SK-N-DZ (cell line): ENCODE data around the gene SLC13A3.
A peak's percentile ranks its signal among the peaks of the same experiment; 100 is the strongest.

Experiments
- DNase-seq: peaks from one replicate; pipeline ENCODE4 v3.0.0-alpha.2; 2015; ENCODE audit warnings: low spot score

SLC13A3 gene

DNA sequence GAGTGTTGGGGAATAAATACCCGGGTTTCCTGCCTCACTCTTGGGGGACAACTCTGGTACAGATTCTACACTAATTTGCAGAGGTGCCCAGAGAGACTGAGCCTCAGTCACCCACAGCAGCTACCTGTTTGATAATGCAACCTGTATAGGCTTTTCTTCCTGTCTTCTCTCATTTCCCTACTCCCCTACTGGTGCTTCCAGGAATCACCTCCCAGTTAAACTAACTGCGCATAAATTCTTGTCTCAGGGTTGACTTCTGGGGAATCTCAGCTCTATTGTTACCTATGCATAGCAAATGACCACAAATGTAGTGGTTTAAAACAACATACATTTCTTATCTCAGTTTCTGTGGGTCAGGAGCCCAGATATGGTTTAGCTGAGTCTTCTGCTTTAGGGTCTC is 112.1 kb downstream of the SLC13A3 start:
- no peak for DNase-seq

DNA sequence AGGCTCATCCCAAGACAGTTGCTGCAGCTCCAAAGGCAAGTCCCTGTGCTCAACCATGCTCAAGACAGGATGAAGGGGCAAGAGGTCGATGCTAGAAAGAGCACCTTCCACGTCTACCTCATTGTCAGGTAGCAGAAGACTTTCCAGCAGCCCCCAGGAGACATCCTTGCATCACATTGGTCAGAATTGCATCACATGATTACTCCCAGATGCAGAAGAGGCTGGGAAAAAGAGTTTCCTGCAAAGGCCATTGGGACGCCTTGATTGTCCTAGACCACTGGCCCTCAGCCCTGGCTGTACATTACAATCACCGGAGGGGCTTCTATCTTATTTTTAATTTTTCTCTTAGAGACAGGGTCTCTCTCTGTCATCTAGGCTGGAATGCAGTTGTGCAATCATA is 120.6 kb downstream of the SLC13A3 start:
- DNase-seq: no peak

DNA sequence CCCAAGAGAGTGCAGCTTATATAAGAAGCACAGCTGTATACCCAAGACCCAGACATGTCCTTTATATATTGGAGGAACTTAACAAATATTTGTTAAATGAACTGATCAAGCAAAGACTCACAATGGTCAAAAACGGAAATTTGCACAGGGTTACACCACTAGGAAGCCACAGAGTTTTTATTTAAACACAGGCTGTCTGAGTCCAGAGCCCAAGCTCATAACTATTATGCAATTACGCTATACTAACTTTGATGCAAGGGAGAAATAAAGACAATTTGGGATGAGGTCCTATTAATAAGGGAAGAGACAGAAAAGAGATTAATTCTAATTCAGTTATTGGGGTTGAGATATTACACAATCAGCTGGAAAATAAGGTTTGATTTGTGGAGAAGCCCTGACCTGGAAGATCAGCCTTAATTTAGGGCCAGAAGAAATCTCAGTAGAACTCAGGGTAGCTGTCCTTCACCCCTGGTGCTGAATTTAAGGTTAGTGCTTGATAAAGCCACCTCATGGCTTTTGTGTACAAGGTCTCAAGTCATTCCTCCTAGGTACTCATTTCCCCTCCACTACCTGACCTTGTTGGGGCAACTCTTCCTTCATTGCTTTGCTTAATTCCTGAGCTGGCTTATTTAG is 127.4 kb downstream of the SLC13A3 start:
- no peak for DNase-seq

DNA sequence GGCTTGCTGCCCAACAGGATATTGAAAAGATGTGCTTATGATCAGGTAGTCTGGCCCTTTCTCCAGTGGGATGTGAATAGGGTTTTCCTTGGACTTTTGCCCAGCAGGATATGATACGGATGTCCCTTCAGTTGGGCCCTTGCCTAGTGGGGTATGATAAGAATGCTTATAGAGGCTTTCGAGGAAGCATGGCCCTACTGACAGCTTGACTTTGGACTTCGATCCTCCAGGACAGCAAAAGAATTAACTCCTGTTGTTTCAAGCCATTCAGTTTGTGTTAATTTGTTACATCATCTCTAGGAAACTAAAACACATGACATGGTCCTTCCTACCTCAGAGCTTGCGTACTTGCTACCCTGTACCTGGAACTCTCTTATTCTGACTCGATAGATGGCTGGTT is 128.2 kb downstream of the SLC13A3 start:
- no peak for DNase-seq

DNA sequence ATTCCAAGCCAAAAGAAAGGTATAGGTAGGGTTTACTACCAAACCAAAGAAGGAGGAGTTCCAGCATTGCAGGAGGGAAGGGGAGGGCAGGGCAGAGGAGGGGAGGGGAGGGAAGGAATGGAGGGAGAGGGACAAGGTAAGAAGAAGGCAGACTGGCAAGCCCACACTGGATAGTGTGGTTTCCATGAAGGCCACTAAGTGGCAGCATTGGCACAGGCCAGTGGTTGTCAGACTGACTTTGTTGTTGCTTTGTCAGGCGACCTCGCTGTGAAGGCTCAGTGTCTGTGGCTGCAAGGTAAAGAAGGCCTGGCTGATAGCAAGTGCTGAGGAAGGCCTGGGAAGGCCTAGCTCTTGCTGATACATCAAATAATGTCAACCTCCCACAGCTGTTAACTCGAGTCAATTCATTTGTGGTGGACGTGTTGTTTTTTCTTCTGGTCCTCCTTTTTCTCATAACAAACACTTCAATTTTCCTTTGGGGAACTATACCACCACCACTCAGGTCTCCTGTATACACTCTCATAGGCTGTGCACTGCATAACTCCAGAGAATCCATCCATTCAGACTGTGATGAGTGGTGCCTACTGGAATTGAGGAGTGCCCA is 130.2 kb downstream of the SLC13A3 start:
- peak; percentile 69 for DNase-seq

DNA sequence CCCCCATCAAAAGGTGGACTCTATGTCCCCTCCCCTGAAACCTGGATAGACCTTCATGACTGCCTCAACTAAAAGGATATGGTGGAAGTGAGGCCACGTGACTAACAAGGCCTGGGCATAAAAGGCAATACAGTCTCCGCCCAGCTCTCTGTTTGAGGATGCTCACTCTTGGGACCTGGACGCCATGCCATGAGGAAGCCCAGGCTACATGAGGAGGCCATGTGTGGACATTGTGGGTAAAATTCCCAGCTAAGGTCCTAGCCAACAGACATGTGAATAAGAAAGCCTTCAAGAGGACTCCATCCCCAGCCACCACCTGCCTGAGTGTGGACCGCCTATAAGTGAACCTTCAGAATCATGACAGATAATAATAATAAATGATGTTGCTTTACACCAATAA is 130.7 kb downstream of the SLC13A3 start:
- no peak for DNase-seq

DNA sequence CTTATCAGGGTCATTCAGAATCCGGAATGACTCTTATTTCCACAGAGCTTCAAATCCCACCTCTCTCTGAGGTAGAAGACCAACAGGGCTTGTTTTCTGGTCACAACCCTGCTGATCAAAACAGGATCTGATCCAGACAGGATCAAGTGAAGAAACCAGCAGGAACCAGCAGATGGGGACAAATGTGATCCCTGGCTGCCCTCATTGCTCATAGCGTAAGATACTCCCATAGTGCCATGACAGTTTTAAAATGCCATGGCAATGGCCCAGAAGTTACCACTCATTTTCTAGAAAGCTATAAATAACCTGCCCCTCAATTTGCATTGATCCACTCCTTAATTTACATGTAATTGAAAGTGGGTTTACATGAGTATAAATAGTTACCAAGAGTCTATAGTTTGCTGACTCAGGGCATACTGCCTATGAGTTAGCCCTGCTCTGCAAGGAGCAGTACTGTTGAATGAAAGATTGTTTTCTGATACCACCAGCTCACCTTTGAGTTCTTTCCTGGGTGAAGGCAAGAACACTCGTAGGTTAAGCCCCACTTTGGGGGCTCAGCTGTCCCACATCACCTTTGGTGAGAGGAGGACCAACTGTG is 131.7 kb downstream of the SLC13A3 start:
- no peak for DNase-seq

DNA sequence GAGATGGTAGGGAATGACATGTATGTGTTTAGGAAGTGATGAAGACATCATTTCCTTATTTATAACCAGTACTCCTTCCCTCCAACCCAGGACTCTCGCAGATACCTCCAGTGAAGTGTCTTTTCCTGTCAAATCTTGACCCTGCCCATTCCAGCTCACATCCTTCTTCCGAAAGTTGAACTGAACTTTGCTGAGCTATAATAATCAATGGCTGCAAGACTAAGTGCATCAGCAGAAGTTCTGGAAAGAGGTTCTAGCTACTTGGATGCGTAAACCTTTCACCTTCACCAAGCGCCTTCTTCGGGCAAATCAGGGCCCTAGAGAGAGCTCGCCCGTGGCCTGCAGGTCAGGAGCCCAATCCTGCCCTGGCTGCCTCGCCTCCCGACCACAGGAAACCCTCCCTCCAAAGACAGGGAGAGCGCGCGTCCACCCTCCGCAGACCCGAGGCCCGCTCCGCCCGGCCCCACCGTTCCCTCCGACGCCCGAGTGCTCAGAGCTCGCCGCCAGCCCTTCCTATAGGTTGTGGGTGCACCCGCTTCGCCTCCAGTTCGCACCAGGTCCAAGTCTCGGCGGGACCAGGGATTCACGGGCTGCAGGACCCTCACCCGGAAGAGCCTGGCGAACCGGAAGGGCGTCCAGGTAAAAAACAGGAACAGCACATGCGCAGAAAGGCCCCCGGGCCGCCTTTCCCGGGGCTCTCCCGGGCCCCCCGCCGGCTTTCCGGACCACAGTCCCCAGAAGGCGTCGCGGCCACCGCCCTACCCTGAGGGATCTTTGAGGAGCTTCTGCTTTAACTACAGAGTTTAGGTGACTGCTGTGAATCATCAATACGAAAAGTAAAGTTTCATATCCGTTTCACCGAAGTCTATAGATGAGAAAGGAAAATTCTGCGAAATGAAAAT is 138.1 kb downstream of the SLC13A3 start, which contains the start of gene ZNF334:
Gene ZNF334 (minus strand): TSS at position 617 of the 902 bp plus-strand sequence. CDS start 1,457 bp downstream, outside the sequence.
- peak; percentile 92 for DNase-seq

DNA sequence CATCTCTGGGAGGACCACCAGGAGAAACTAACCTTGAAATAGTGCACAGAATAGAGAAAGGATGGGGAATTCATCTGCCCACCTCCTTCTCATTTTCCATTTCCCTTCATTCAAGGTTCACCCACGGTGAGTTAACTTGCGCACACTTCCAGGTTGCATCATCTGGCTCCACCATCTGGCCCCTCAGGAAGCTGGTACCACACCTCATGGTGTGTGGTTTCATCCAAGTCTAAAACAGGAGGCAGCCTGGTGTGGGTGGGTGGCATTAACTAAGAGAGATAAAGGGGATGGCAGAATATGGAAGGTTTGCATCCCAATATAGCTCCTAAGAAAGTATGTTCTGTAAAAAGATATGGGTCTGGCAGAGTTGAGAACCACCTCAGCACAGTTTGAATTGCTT is 141.7 kb downstream of the SLC13A3 start:
- DNase-seq: no peak
